HepG2 (cell line): ENCODE results near the gene RRBP1. TPM values are rescaled to one million over a fixed set of nuclear protein-coding genes. Genes with fewer than 3 reads are reported as not detected.

Experiments
- ATAC-seq: fragments of 200-7000 bp; cut with Tn5 transposase; 3 replicates; pipeline ENCODE4 v1.9.1; 2020; ENCODE audit warnings: mild to moderate bottlenecking, moderate library complexity
- BruUV-seq: library from RNA; stranded (reverse); fragments of 400-500 nt; replicated peaks from 2 replicates; lab custom pipeline; 2021; lab: Mats Ljungman, UMichigan
- CTCF ChIA-PET: fragments of 300-600 bp; formaldehyde crosslinking; extraction: SDS; loops from one replicate; lab custom pipeline; 2021; ENCODE audit warnings: low total read pairs, inconsistent platforms, low intra/inter-chr PET ratio; lab: Yijun Ruan, JAX
- POLR2A ChIA-PET: fragments of 350-600 bp; sonication (Branson Sonifier 250); formaldehyde crosslinking; loops from one replicate; lab custom pipeline; 2020; ENCODE audit warnings: antibody characterized with exemption, inconsistent platforms; lab: Yijun Ruan, JAX
- DNase-seq: peaks from one replicate; pipeline ENCODE4 v3.0.0-alpha.2; 2015; ENCODE audit warnings: low spot score
- FAIRE-seq: peaks from 3 replicates; lab custom pipeline; 2011; peaks lifted over from hg19 to GRCh38; lab: Jason Lieb, UNC
- H2AFZ ChIP-seq: one replicate; pipeline ENCODE4 v1.6.1; 2011; ENCODE audit warnings: low read length, inconsistent platforms
- H3K27ac ChIP-seq: fragments of 300-600 bp; 3 replicates; pipeline ENCODE4 v1.8.0; 2011; ENCODE audit warnings: mixed run types, mild to moderate bottlenecking, mixed read lengths, low read length, inconsistent platforms; ENCODE audit not compliant: insufficient read depth; ENCODE audit errors: extremely low read length
- H3K27me3 ChIP-seq, 2 experiments: fragments of 200-600 bp in 1 of 2; 2 replicates in 1 of 2; 3 replicates in 1 of 2; pipeline versions ENCODE4 v1.6.0 to v1.8.0; 2011; ENCODE audit warnings: low read length in 2 of 2, mild to moderate bottlenecking in 2 of 2, moderate library complexity in 2 of 2, inconsistent platforms in 1 of 2; ENCODE audit not compliant: insufficient read depth in 2 of 2, control insufficient read depth in 1 of 2
- H3K36me3 ChIP-seq, 2 experiments: fragments of 200-600 bp in 1 of 2; replicated peaks in 1 of 2; 2 replicates in 1 of 2; 3 replicates in 1 of 2; pipeline versions ENCODE4 v1.5.1 to v1.8.0; 2011; ENCODE audit warnings: low read length in 2 of 2, inconsistent platforms in 1 of 2; ENCODE audit not compliant: insufficient read depth in 2 of 2, control insufficient read depth in 1 of 2
- H3K4me1 ChIP-seq: 2 replicates; pipeline ENCODE4 v1.5.1; 2012; ENCODE audit warnings: low read length, inconsistent platforms; ENCODE audit not compliant: insufficient read depth
- H3K4me2 ChIP-seq: 2 replicates; pipeline ENCODE4 v1.6.0; 2011; ENCODE audit warnings: low read depth, low read length, inconsistent platforms
- H3K4me3 ChIP-seq, 3 experiments: fragments of 200-600 bp in 1 of 3; sonication (generic), shearing (Covaris generic) in 1 of 3; replicated peaks in 1 of 3; 2 replicates each; pipeline ENCODE4 v1.5.1; 2011 to 2016; ENCODE audit warnings: low read length in 3 of 3, inconsistent platforms in 2 of 3, low read depth in 2 of 3, mild to moderate bottlenecking in 2 of 3, control low read depth in 1 of 3, mixed read lengths in 1 of 3; ENCODE audit not compliant: insufficient read depth in 1 of 3
- H3K79me2 ChIP-seq: one replicate; pipeline ENCODE4 v1.6.1; 2011; ENCODE audit warnings: low read length, inconsistent platforms; ENCODE audit not compliant: insufficient read depth
- H3K9ac ChIP-seq: 2 replicates; pipeline ENCODE4 v1.6.0; 2011; ENCODE audit warnings: mild to moderate bottlenecking, low read depth, low read length, inconsistent platforms; ENCODE audit not compliant: insufficient read depth
- H3K9me3 ChIP-seq: 2 replicates; pipeline ENCODE4 v1.5.1; 2012; ENCODE audit warnings: mild to moderate bottlenecking, low read length
- H4K20me1 ChIP-seq: 2 replicates; pipeline ENCODE4 v1.6.0; 2011; ENCODE audit warnings: inconsistent platforms, mild to moderate bottlenecking, low read length, moderate library complexity; ENCODE audit not compliant: insufficient read depth
- TBX2 ChIP-seq: sonication (generic); formaldehyde crosslinking; IDR thresholded peaks from 2 replicates; pipeline ENCODE4 v1.5.0; 2020; ENCODE audit warnings: missing genetic modification reagents, mild to moderate bottlenecking, borderline replicate concordance
- ZBTB49 ChIP-seq: sonication (generic); formaldehyde crosslinking; IDR thresholded peaks from 2 replicates; pipeline ENCODE4 v1.4.0; 2020; ENCODE audit warnings: missing genetic modification reagents, borderline replicate concordance
- ZNF121 ChIP-seq: sonication (generic); formaldehyde crosslinking; IDR thresholded peaks from 2 replicates; pipeline ENCODE4 v1.5.0; 2020; ENCODE audit warnings: mild to moderate bottlenecking, missing genetic modification reagents
- ZNF124 ChIP-seq: sonication (generic); formaldehyde crosslinking; IDR thresholded peaks from 2 replicates; pipeline ENCODE4 v1.4.0; 2020; ENCODE audit warnings: missing genetic modification reagents
- ZNF318 ChIP-seq: sonication (generic); formaldehyde crosslinking; IDR thresholded peaks from 2 replicates; pipeline ENCODE4 v1.4.0; 2020; ENCODE audit warnings: mild to moderate bottlenecking, missing genetic modification reagents
- ZNF335 ChIP-seq: sonication (generic); formaldehyde crosslinking; IDR thresholded peaks from 2 replicates; pipeline ENCODE4 v1.4.0; 2020; ENCODE audit warnings: missing genetic modification reagents
- ZNF607 ChIP-seq: sonication (generic); formaldehyde crosslinking; IDR thresholded peaks from 2 replicates; pipeline ENCODE4 v1.5.1; 2020; ENCODE audit warnings: missing genetic modification reagents, mild to moderate bottlenecking, borderline replicate concordance
- ZSCAN20 ChIP-seq: sonication (generic); formaldehyde crosslinking; IDR thresholded peaks from 2 replicates; pipeline ENCODE4 v1.4.0; 2020; ENCODE audit warnings: missing genetic modification reagents, mild to moderate bottlenecking, borderline replicate concordance
- WGBS: methylation state at CpG from one replicate; pipeline ENCODE4 v1.1.6; 2017; ENCODE audit warnings: low lambda C conversion rate; 5-methylcytosine and 5-hydroxymethylcytosine counted together
- in situ Hi-C: cut with HindIII; loops from 2 replicates; pipeline ENCODE4 v1.10.0; 2017; ENCODE audit warnings: low pct_unique_long_range_greater_than_20kb; ENCODE audit not compliant: extremely low pct_ligation_motif_present
- intact Hi-C: fragments of 100-400 bp; cut with micrococcal nuclease; formaldehyde crosslinking; loops from one replicate; pipeline ENCODE4 v1.10.0; 2022; ENCODE audit not compliant: unreplicated experiment
- polyA plus RNA-seq, 8 experiments: library from polyadenylated mRNA; depleted of rRNA in 3 of 8; stranded (reverse) in 7 of 8; unstranded in 1 of 8; fragments of >200 nt; fragmentation: Illumina TruSeq in 4 of 8; extraction: Trizol in 4 of 8; gene quantifications; 2 replicates each; pipeline versions ENCODE4 v1.2.1 to v1.2.3, GENCODE V29; 2011 to 2016; ENCODE audit warnings: low read depth in 4 of 8, missing spikeins in 1 of 8, mixed read lengths in 1 of 8; ENCODE audit not compliant: insufficient read depth in 1 of 8
- total RNA-seq, 5 experiments: library from RNA; depleted of rRNA; stranded (reverse); fragments of >200 nt; fragmentation: Illumina TruSeq; extraction: Trizol; gene quantifications; 2 replicates each; pipeline ENCODE4 v1.2.3, GENCODE V29; 2016; ENCODE audit warnings: low read depth in 1 of 5

RRBP1 gene
- total and polyA plus RNA-seq, 2 of the 13 experiments (the other 11 are each of a cell fraction or from before 2014, with no cell fraction given), result 150 to 222 TPM

GRCh38 chr20:17573463-17573862 lies 108.6 kb downstream of the RRBP1 start (continued):
- no peak for TF ChIP-seq ZBTB49
- no peak for TF ChIP-seq TBX2
- TF ChIP-seq, all 625 proteins: peak for 0

GRCh38 chr20:17572034-17572638 lies 109.9 kb downstream of the RRBP1 start:
- ATAC-seq (no peak), FAIRE-seq (peak; percentile 18), DNase-seq (no peak)
- H3K9me3 ChIP-seq, result no peaks in the 10 kb centered on the region
- no peak overlapping the region; the same call in 1 of the 2 replicates for H3K9ac ChIP-seq
- intact Hi-C loops (no loop called here), in situ Hi-C loops (no loop called here)
- peak overlapping the region; percentile 0 for H3K27ac ChIP-seq
- peaks cover 52% of the 10 kb centered on the region for H3K4me1 ChIP-seq
- H4K20me1 ChIP-seq, result peaks cover 8% of the 10 kb centered on the region; the same call in 1 of the 2 replicates
- no peak overlapping the region for H2AFZ ChIP-seq
- no peaks in the 10 kb centered on the region; a peak in 1 of 5 replicates for H3K27me3 ChIP-seq
- H3K4me2 ChIP-seq, result peak overlapping the region; percentile 96
- no TSS peak for BruUV-seq
- H3K79me2 ChIP-seq, result peaks cover 55% of the 10 kb centered on the region
- peak overlapping the region in 1 of 3 experiments; percentile 86; a peak in 3 of 6 replicates for H3K4me3 ChIP-seq
- ChIA-PET POLR2A (interaction anchor here (0.7 to 2.9 kb wide), 4 partner anchors 8 to 110 kb away, joined by 3 to 19 read pairs (median 3); partner anchors contain the start of gene RRBP1), CTCF (no interaction called here)
- 56% methylated on average over 7 of the region's 7 CpGs for WGBS
- H3K36me3 ChIP-seq, result no peaks in the 10 kb centered on the region
- TF ChIP-seq ZNF124, result no peak
- no peak for TF ChIP-seq ZSCAN20
- TF ChIP-seq ZNF318 (CRISPR knock-in tag), result no peak
- 0 out of 2 replicates have a peak, but pooled peaks have one; percentile 17 for TF ChIP-seq ZNF335
- TF ChIP-seq ZNF607 (CRISPR knock-in tag), result no peak
- TF ChIP-seq ZNF121, result no peak
